ENCODE results near the gene CTNNA3. TPM values are rescaled to one million over a fixed set of nuclear protein-coding genes. Genes with fewer than 3 reads are reported as not detected.

CTNNA3 gene
- polyA plus RNA-seq, 1 donor from 2014 or later: 0.14 TPM

DNA sequence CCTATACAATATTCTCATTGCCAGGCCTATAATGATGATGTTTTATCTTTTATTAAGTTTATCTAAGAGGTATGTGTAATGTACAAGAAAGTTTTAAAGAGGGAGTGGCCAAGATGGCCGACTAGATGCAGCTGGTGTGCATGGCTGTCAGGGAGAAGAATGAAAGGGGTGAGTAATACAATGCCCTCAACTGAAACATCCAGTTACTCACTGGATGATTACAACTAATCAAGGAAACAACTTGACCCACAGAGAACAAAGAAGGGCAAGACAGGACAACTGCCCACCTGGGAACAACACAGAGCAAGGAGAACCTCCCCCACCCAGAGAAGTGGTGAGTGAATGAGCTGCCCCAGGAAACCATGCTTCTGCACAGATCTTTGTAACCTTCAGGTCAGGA lies 1650.1 kb downstream of the CTNNA3 start:
- no peaks in the 10 kb centered on the region for H3K79me2 ChIP-seq (replicated peaks; ENCODE audit: insufficient read depth, low read length)
- no peak overlapping the region for H2AFZ ChIP-seq (ENCODE audit: low read depth, low read length)
- no peaks in the 10 kb centered on the region for H3K9me2 ChIP-seq (ENCODE audit: insufficient read depth, low read length)
- H3K27me3 ChIP-seq (ENCODE audit: insufficient read depth, low read depth, low read length): no peaks in the 10 kb centered on the region
- H3K4me2 ChIP-seq (ENCODE audit: low read length): no peak overlapping the region
- no peaks in the 10 kb centered on the region for H4K20me1 ChIP-seq (ENCODE audit: insufficient read depth)
- no peak overlapping the region for H3K4me3 ChIP-seq (ENCODE audit: low read length)
- H3K36me3 ChIP-seq (ENCODE audit: insufficient read depth, low read length): no peaks in the 10 kb centered on the region
- H3K9me3 ChIP-seq (ENCODE audit: low read length): no peaks in the 10 kb centered on the region
- no peak overlapping the region for H3K27ac ChIP-seq (ENCODE audit: low read length)
- no peak overlapping the region for H3K9ac ChIP-seq (ENCODE audit: low read length)
- H3F3A ChIP-seq (ENCODE audit: insufficient read depth, low read length, poor library complexity, severe bottlenecking): no peaks in the 10 kb centered on the region
- TF ChIP-seq RAD21 (conservative IDR thresholded peaks at IDR 0.05) (no peak), TAF1 (IDR thresholded peaks at IDR 0.05; ENCODE audit: low read depth) (no peak), POLR2AphosphoS5 (IDR thresholded peaks at IDR 0.05) (no peak), MXI1 (conservative IDR thresholded peaks at IDR 0.05; ENCODE audit: poor library complexity, severe bottlenecking) (no peak)
- TF ChIP-seq, protein P1, sequence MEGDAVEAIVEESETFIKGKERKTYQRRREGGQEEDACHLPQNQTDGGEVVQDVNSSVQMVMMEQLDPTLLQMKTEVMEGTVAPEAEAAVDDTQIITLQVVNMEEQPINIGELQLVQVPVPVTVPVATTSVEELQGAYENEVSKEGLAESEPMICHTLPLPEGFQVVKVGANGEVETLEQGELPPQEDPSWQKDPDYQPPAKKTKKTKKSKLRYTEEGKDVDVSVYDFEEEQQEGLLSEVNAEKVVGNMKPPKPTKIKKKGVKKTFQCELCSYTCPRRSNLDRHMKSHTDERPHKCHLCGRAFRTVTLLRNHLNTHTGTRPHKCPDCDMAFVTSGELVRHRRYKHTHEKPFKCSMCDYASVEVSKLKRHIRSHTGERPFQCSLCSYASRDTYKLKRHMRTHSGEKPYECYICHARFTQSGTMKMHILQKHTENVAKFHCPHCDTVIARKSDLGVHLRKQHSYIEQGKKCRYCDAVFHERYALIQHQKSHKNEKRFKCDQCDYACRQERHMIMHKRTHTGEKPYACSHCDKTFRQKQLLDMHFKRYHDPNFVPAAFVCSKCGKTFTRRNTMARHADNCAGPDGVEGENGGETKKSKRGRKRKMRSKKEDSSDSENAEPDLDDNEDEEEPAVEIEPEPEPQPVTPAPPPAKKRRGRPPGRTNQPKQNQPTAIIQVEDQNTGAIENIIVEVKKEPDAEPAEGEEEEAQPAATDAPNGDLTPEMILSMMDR (IDR thresholded peaks at IDR 0.05; ENCODE audit: poor library complexity, severe bottlenecking): no peak
- TF ChIP-seq, protein P2, sequence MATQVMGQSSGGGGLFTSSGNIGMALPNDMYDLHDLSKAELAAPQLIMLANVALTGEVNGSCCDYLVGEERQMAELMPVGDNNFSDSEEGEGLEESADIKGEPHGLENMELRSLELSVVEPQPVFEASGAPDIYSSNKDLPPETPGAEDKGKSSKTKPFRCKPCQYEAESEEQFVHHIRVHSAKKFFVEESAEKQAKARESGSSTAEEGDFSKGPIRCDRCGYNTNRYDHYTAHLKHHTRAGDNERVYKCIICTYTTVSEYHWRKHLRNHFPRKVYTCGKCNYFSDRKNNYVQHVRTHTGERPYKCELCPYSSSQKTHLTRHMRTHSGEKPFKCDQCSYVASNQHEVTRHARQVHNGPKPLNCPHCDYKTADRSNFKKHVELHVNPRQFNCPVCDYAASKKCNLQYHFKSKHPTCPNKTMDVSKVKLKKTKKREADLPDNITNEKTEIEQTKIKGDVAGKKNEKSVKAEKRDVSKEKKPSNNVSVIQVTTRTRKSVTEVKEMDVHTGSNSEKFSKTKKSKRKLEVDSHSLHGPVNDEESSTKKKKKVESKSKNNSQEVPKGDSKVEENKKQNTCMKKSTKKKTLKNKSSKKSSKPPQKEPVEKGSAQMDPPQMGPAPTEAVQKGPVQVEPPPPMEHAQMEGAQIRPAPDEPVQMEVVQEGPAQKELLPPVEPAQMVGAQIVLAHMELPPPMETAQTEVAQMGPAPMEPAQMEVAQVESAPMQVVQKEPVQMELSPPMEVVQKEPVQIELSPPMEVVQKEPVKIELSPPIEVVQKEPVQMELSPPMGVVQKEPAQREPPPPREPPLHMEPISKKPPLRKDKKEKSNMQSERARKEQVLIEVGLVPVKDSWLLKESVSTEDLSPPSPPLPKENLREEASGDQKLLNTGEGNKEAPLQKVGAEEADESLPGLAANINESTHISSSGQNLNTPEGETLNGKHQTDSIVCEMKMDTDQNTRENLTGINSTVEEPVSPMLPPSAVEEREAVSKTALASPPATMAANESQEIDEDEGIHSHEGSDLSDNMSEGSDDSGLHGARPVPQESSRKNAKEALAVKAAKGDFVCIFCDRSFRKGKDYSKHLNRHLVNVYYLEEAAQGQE (IDR thresholded peaks at IDR 0.05; ENCODE audit: borderline replicate concordance): no peak

- Histone ChIP-seq H3K27ac (ENCODE audit: low read length) (no peak overlapping the region), H3F3A (ENCODE audit: insufficient read depth, low read length, poor library complexity, severe bottlenecking) (no peaks in the 10 kb centered on the region), H3K79me2 (replicated peaks; ENCODE audit: insufficient read depth, low read length) (no peaks in the 10 kb centered on the region), H3K9me3 (ENCODE audit: low read length) (no peaks in the 10 kb centered on the region), H3K4me2 (ENCODE audit: low read length) (no peak overlapping the region), H3K36me3 (ENCODE audit: insufficient read depth, low read length) (no peaks in the 10 kb centered on the region), H3K9me2 (ENCODE audit: insufficient read depth, low read length) (no peaks in the 10 kb centered on the region), H4K20me1 (ENCODE audit: insufficient read depth) (no peaks in the 10 kb centered on the region), H3K9ac (ENCODE audit: low read length) (no peak overlapping the region), H3K27me3 (ENCODE audit: insufficient read depth, low read depth, low read length) (no peaks in the 10 kb centered on the region), H3K4me3 (ENCODE audit: low read length) (no peak overlapping the region), H2AFZ (ENCODE audit: low read depth, low read length) (no peak overlapping the region)
- no peak for TF ChIP-seq SMC3 (conservative IDR thresholded peaks at IDR 0.05; ENCODE audit: poor library complexity)
- TF ChIP-seq, protein P1 (IDR thresholded peaks at IDR 0.05; ENCODE audit: poor library complexity, severe bottlenecking): no peak
- no peak for TF ChIP-seq POLR2AphosphoS5 (IDR thresholded peaks at IDR 0.05)
- peak; percentile 16 for TF ChIP-seq EP300 (conservative IDR thresholded peaks at IDR 0.05; ENCODE audit: poor library complexity, severe bottlenecking)
Observed at GRCh38 chr10:66041771-66042170, 1654.2 kb downstream of the CTNNA3 start.
